ENCODE data around the gene CNOT2.

Gene CNOT2

DNA sequence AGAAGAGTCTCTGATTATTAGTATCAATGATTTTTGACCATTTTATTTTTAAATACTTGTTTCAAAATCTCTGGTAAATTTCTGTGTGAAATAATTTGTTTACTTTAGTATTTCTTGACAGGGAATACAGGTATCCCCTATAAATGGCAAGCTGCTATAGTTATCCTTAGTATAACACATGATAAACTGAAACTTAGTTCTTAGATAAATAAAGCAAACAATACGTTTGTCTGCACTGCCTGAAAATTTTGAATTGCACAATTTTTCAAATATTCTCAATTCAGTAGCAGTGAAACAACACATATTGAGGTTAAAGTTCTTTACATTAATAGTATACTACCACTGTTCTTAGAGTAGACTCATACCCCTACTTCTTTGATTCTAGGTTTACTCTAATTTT, 26.9 kb downstream of the CNOT2 start:
- H3K4me3 ChIP-seq (ENCODE audit: low read depth, low read length) = no peak overlapping the region
- no peak for DNase-seq (ENCODE audit: low read depth)
- TF ChIP-seq, protein P1, sequence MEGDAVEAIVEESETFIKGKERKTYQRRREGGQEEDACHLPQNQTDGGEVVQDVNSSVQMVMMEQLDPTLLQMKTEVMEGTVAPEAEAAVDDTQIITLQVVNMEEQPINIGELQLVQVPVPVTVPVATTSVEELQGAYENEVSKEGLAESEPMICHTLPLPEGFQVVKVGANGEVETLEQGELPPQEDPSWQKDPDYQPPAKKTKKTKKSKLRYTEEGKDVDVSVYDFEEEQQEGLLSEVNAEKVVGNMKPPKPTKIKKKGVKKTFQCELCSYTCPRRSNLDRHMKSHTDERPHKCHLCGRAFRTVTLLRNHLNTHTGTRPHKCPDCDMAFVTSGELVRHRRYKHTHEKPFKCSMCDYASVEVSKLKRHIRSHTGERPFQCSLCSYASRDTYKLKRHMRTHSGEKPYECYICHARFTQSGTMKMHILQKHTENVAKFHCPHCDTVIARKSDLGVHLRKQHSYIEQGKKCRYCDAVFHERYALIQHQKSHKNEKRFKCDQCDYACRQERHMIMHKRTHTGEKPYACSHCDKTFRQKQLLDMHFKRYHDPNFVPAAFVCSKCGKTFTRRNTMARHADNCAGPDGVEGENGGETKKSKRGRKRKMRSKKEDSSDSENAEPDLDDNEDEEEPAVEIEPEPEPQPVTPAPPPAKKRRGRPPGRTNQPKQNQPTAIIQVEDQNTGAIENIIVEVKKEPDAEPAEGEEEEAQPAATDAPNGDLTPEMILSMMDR (IDR thresholded peaks at IDR 0.05; ENCODE audit: insufficient read depth, low read depth, low read length, missing control alignments) = no peak

DNA sequence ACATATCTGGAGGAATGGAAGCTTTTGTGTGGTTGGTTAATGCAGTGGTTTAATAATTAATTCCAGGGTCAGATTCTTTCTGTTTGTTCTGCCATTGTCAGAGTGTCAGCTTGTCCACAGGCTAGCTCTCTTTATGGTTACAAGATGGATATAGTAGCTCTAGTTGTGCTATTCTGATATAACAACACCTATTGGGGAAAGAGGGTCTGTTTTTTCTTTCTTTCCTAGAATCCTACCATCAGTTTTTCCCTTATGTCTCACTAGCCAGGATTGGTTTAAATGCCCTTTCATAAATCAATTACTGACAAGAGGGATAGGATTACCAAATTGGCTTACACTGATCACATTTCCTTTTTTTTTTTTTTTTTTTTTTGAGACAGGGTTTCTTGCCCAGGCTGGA, 27.8 kb downstream of the CNOT2 start:
- no peak overlapping the region for H3K4me3 ChIP-seq (ENCODE audit: low read depth, low read length)
- TF ChIP-seq, protein P1 (IDR thresholded peaks at IDR 0.05; ENCODE audit: insufficient read depth, low read depth, low read length, missing control alignments) = no peak
- DNase-seq (ENCODE audit: low read depth) = no peak

- TF ChIP-seq, protein P1 (IDR thresholded peaks at IDR 0.05; ENCODE audit: insufficient read depth, low read depth, low read length, missing control alignments) = no peak
- no peak overlapping the region for H3K4me3 ChIP-seq (ENCODE audit: low read depth, low read length)
These were observed 29.3 kb downstream of the CNOT2 start for GRCh38 chr12:70272510-70272909.

DNA sequence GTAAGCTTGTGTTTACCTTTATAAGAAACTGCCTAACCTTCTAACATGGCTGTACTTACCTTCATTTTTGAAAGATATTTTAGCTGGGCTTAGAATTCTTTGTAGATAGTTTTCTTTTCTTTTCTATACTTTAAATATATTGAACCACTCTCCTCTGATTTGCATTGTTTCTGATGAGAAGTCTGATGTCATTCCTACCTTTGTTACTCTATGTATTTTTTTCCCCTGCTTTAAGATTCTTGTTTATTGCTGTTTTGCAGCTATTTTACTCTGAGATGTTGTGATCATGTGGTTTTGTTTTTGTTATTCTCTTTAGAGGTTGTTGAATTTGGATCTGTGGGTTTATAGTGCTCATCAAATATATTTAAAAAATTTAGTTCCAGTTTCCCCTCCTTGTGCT, 31.8 kb downstream of the CNOT2 start:
- no peak overlapping the region for H3K4me3 ChIP-seq (ENCODE audit: low read depth, low read length)
- TF ChIP-seq, protein P1 (IDR thresholded peaks at IDR 0.05; ENCODE audit: insufficient read depth, low read depth, low read length, missing control alignments) = no peak
- DNase-seq (ENCODE audit: low read depth) = no peak

More at GRCh38 chr12:70272510-70272909, 29.3 kb downstream of the CNOT2 start:
- no peak for DNase-seq (ENCODE audit: low read depth)

GRCh38 chr12:70277973-70278372, 34.7 kb downstream of the CNOT2 start:
- no peak overlapping the region for H3K4me3 ChIP-seq (ENCODE audit: low read depth, low read length)
- TF ChIP-seq, protein P1 (IDR thresholded peaks at IDR 0.05; ENCODE audit: insufficient read depth, low read depth, low read length, missing control alignments) = no peak
- no peak for DNase-seq (ENCODE audit: low read depth)

DNA sequence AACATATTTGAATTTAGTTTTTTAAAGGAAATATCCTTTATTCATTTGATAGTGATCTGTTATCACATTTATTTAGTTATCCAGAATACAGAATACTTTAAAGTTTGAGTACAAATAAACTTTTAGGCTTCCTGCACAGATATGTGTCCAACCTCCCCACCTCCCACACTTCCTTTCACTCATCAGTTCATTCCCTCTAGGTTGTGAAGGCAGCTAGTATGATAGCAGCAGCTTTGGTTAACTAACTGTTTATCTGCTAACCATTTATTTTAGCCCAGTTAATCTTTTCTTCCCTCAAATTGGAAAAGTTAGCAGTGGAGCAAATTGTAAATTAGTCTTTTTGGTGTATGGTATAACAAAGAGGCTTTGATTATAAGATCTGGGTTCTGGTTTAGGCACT, 35.7 kb downstream of the CNOT2 start:
- DNase-seq (ENCODE audit: low read depth) = no peak
- TF ChIP-seq, protein P1 (IDR thresholded peaks at IDR 0.05; ENCODE audit: insufficient read depth, low read depth, low read length, missing control alignments) = no peak
- H3K4me3 ChIP-seq (ENCODE audit: low read depth, low read length) = no peak overlapping the region

- DNase-seq (ENCODE audit: low read depth) = no peak
- no peak overlapping the region for H3K4me3 ChIP-seq (ENCODE audit: low read depth, low read length)
- TF ChIP-seq, protein P1 (IDR thresholded peaks at IDR 0.05; ENCODE audit: insufficient read depth, low read depth, low read length, missing control alignments) = no peak
These were observed 40.0 kb downstream of the CNOT2 start for GRCh38 chr12:70283232-70283631.
